Measurements from ENCODE around the gene DLST. TPM values are rescaled to one million over a fixed set of nuclear protein-coding genes. Genes with fewer than 3 reads are reported as not detected.
A peak's percentile ranks its signal among the peaks of the same experiment; 100 is the strongest.

Gene DLST
- total RNA-seq, 1 donor from 2014 or later = 90.4 TPM

DNA sequence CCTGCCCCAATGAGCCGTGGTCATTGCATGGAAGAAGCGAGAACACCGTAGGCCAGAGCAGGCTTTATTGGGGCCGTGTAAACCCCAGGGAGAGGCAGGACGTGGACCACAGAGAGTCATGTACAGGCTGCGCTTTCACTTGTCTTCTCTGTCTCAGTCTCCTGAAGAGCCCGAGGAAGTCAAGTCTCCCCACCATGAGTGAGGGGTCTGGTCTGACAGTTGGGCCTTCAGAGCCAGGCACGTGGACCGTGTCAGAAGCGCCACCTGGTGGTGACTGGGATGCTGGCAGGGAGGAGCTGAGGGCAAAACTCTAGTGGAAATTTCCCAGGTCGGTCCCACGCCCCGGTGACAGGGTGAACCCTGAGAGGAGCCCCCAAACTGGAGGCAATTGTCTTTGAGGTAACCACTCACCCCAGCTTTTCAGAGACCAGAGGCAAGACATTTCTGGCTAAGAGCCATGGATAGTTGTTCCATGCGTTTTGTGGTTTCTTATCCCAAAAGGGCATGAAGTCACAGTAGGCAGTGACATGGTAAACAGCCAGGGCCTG lies 24.0 kb downstream of the DLST start:
- peaks cover 42% of the 10 kb centered on the region for H3K36me3 Mint-ChIP-seq (ENCODE audit: low read depth)
- H3K4me1 Mint-ChIP-seq = peaks cover 43% of the 10 kb centered on the region
- no peak overlapping the region for H3K4me3 Mint-ChIP-seq
- POLR2A ChIA-PET = interaction anchor here (0.7 to 2.7 kb wide), 5 partner anchors 12 to 44 kb away, joined by 3 to 15 read pairs (median 5); partner anchors contain the start of gene DLST
- no peaks in the 10 kb centered on the region for H3K27me3 Mint-ChIP-seq
- ATAC-seq (ENCODE audit: low read depth) (peak; percentile 73), DNase-seq (peak; percentile 70)
- peak overlapping the region; percentile 53 for H3K27ac Mint-ChIP-seq
- intact Hi-C loops (cut with micrococcal nuclease) = loop anchor here (1.0 to 5.0 kb wide), 4 partner anchors 25 to 296 kb away; partner anchors contain the start of gene DLST
- TF ChIP-seq, protein P1, sequence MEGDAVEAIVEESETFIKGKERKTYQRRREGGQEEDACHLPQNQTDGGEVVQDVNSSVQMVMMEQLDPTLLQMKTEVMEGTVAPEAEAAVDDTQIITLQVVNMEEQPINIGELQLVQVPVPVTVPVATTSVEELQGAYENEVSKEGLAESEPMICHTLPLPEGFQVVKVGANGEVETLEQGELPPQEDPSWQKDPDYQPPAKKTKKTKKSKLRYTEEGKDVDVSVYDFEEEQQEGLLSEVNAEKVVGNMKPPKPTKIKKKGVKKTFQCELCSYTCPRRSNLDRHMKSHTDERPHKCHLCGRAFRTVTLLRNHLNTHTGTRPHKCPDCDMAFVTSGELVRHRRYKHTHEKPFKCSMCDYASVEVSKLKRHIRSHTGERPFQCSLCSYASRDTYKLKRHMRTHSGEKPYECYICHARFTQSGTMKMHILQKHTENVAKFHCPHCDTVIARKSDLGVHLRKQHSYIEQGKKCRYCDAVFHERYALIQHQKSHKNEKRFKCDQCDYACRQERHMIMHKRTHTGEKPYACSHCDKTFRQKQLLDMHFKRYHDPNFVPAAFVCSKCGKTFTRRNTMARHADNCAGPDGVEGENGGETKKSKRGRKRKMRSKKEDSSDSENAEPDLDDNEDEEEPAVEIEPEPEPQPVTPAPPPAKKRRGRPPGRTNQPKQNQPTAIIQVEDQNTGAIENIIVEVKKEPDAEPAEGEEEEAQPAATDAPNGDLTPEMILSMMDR (IDR thresholded peaks at IDR 0.05) = peak; percentile 81
- CTCF ChIA-PET = interaction anchor here (0.6 to 6.9 kb wide), 28 partner anchors 11 to 608 kb away, joined by 3 to 288 read pairs (median 4); partner anchors contain the start of genes DLST, PROX2 and RPS6KL1
- no peaks in the 10 kb centered on the region for H3K9me3 Mint-ChIP-seq

DNA sequence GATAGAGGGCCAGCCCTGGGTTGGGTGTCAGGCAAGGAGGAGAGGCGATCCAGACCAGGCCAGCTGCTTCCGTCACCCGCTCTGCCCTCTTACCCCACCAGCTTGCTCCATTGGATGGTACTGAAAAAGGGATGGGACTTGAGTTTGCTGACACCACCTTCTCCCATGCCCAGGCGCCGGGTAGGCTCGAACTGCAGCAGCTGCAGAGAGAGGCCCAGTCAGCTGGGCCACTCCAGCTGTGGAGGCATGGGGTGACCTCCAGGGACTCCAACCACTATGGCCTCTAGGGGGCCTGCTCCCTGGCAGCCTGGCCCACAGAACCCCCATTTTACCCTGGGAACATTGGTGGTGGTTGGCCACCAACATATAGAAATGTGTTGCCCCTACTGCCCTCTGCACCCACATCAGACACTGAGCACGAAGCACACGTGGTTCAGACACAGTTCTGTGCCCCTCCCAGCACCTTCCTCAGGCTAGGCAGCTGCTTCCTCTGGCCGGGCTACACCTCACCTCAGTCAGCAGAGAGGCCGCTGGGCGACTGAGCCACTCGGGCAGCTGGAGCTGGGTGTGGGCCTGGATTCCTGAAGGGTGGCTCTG lies 25.3 kb downstream of the DLST start:
- Mint-ChIP-seq H3K27ac (peak overlapping the region; percentile 12), H3K4me1 (peaks cover 43% of the 10 kb centered on the region), H3K36me3 (ENCODE audit: low read depth) (peaks cover 28% of the 10 kb centered on the region), H3K9me3 (no peaks in the 10 kb centered on the region), H3K27me3 (no peaks in the 10 kb centered on the region), H3K4me3 (no peak overlapping the region)
- intact Hi-C loops (cut with micrococcal nuclease) = loop anchor here (5.0 kb wide), 1 partner anchor 35 kb away; no protein-coding TSS in a partner anchor
- TF ChIP-seq, protein P1 (IDR thresholded peaks at IDR 0.05) = no peak
- POLR2A ChIA-PET = interaction anchor here (1.5 to 2.7 kb wide), 3 partner anchors 25 to 157 kb away, joined by 3 to 15 read pairs (median 4); partner anchors contain the start of genes ACYP1 and DLST
- CTCF ChIA-PET = interaction anchor here (1.2 to 6.9 kb wide), 11 partner anchors 12 to 298 kb away, joined by 3 to 288 read pairs (median 12); partner anchors contain the start of genes DLST and PROX2
- DNase-seq (no peak), ATAC-seq (ENCODE audit: low read depth) (peak; percentile 52)

DNA sequence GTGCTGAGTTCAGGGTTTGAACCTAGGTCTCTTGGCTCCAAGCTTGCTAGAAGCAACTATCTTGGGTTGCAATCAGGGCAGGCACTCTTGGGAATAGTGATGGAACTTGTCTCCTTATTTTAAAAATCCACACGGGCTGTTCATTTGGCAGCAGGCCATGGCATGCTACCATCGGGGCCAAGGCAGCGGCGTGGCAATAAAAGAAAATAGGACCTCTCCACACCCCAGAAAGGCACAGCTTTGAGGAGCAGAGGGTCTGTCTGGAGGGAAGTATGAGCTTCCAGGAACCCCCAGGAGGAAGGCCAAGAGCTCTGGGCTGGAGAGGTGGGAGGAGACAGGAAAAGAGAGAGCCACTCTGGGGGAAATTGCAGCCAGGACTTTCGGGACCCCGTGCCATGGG lies 26.0 kb downstream of the DLST start:
- DNase-seq (no peak), ATAC-seq (ENCODE audit: low read depth) (no peak)
- peaks cover 21% of the 10 kb centered on the region for H3K36me3 Mint-ChIP-seq (ENCODE audit: low read depth)
- peaks cover 39% of the 10 kb centered on the region for H3K4me1 Mint-ChIP-seq
- TF ChIP-seq, protein P1 (IDR thresholded peaks at IDR 0.05) = no peak
- no peak overlapping the region for H3K4me3 Mint-ChIP-seq
- H3K27ac Mint-ChIP-seq = no peak overlapping the region
- H3K9me3 Mint-ChIP-seq = no peaks in the 10 kb centered on the region
- intact Hi-C loops (cut with micrococcal nuclease) = loop anchor here (5.0 kb wide), 1 partner anchor 35 kb away; no protein-coding TSS in a partner anchor
- POLR2A ChIA-PET = interaction anchor here (1.5 kb wide), 1 partner anchor 33 kb away, joined by 4 read pairs; no protein-coding TSS in a partner anchor
- no peaks in the 10 kb centered on the region for H3K27me3 Mint-ChIP-seq
- CTCF ChIA-PET = interaction anchor here (1.2 to 6.9 kb wide), 7 partner anchors 28 to 299 kb away, joined by 3 to 288 read pairs (median 6); partner anchors contain the start of genes DLST and PROX2

DNA sequence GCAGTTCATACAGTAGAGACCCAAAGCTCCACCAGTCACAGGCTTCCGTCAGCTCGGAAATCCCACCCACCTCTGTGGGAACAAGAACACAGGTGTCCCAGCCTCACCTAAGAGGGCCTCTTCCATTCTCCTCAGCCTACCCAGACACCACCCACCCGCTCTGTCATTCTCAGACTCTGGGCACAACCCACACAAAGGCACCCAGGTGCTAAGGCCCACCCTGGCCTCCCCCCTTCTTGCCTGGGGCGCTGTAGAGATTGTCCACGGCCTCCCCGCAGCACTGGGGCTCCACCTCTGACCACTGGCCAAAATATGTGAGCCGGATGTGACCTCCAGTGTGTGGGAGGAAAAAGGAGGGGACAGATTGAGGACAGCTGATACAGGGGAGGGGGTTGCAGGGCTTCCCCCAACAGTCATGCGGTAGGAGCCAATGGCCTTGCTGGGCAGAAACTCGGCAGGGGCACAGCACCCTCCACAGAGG lies 27.2 kb downstream of the DLST start:
- Mint-ChIP-seq H3K27ac (no peak overlapping the region), H3K9me3 (no peaks in the 10 kb centered on the region), H3K27me3 (no peaks in the 10 kb centered on the region), H3K36me3 (ENCODE audit: low read depth) (peaks cover 12% of the 10 kb centered on the region), H3K4me1 (peaks cover 28% of the 10 kb centered on the region), H3K4me3 (no peak overlapping the region)
- POLR2A ChIA-PET = no interaction called here
- ATAC-seq (ENCODE audit: low read depth) (no peak), DNase-seq (no peak)
- CTCF ChIA-PET = interaction anchor here (1.2 to 6.9 kb wide), 5 partner anchors 15 to 180 kb away, joined by 3 to 288 read pairs (median 12); partner anchors contain the start of genes DLST and PROX2
- TF ChIP-seq, protein P1 (IDR thresholded peaks at IDR 0.05) = no peak
- intact Hi-C loops (cut with micrococcal nuclease) = loop anchor here (5.0 kb wide), 1 partner anchor 33 kb away; no protein-coding TSS in a partner anchor

Measured in activated B cell treated with CpG ODN at 0.5 μM for 24 hours (primary cell).